Transverse colon (tissue), 4 donors: ENCODE data around the gene MYNN. TPM values are rescaled to one million over a fixed set of nuclear protein-coding genes. Genes with fewer than 3 reads are reported as not detected.

ENCODE experiments used
- DNase-seq: peaks from one replicate; pipeline ENCODE4 v3.0.0-alpha.2; 2019
- H3K27ac ChIP-seq, 4 donors: fragments of 200-600 bp; sonication (generic); 2 replicates each; pipeline ENCODE4 v1.5.1; 2016 to 2018; ENCODE audit warnings: inconsistent platforms in 4 of 4
- H3K27me3 ChIP-seq: fragments of 200-600 bp; sonication (generic); 2 replicates; pipeline ENCODE4 v1.5.1; 2017; ENCODE audit warnings: inconsistent platforms
- H3K36me3 ChIP-seq, 4 donors: fragments of 200-600 bp; sonication (generic); 2 replicates each; pipeline ENCODE4 v1.5.1; 2017 to 2019; ENCODE audit warnings: inconsistent platforms in 4 of 4
- H3K4me1 ChIP-seq, 4 donors: fragments of 200-600 bp; sonication (generic); 2 replicates each; pipeline ENCODE4 v1.5.1; 2017 to 2020; ENCODE audit warnings: inconsistent platforms in 4 of 4
- H3K4me3 ChIP-seq, 4 donors: fragments of 200-600 bp; sonication (generic); 1 replicate in 1 of 4; 2 replicates in 3 of 4; pipeline versions ENCODE4 v1.5.1 to v1.6.1; 2017 to 2019; ENCODE audit warnings: inconsistent platforms in 4 of 4
- H3K9me3 ChIP-seq, 2 donors: fragments of 200-600 bp; sonication (generic); 2 replicates each; pipeline ENCODE4 v1.5.1; 2017 to 2019; ENCODE audit warnings: inconsistent platforms in 2 of 2
- CTCF ChIP-seq, 5 experiments: fragments of 200-600 bp in 3 of 5; fragments of 450-650 bp in 2 of 5; sonication (generic) in 3 of 5; IDR thresholded peaks; 1 replicate in 2 of 5; 2 replicates in 3 of 5; pipeline ENCODE4 v1.5.1; 2016 to 2017; ENCODE audit warnings: antibody characterized with exemption in 5 of 5, inconsistent platforms in 3 of 5, mild to moderate bottlenecking in 2 of 5, moderate library complexity in 1 of 5
- EP300 ChIP-seq: sonication (generic); formaldehyde crosslinking; IDR thresholded peaks from one replicate; pipeline ENCODE4 v1.6.1; 2017; ENCODE audit warnings: antibody characterized with exemption, low read depth
- POLR2A ChIP-seq: fragments of 450-650 bp; IDR thresholded peaks from one replicate; pipeline ENCODE4 v1.6.1; 2016; ENCODE audit warnings: antibody characterized with exemption, mild to moderate bottlenecking, moderate library complexity
- POLR2AphosphoS5 ChIP-seq, 3 donors: sonication (generic); formaldehyde crosslinking; IDR thresholded peaks; one replicate each; pipeline ENCODE4 v1.6.1; 2016; ENCODE audit warnings: antibody characterized with exemption in 3 of 3
- WGBS, 2 donors: methylation state at CpG; one replicate each; pipeline ENCODE4 v1.1.5; 2018; ENCODE audit warnings: low coverage in 1 of 2; 5-methylcytosine and 5-hydroxymethylcytosine counted together
- in situ Hi-C, 4 donors: fragments of 200-750 bp; cut with MboI; loops; one replicate each; pipeline versions ENCODE4 v1.15.0 to v1.15.1; 2017; ENCODE audit warnings: low sequenced_read_pairs in 3 of 4, low pct_ligation_motif_present in 1 of 4, low pct_unique_long_range_greater_than_20kb in 1 of 4
- intact Hi-C: fragments of 100-400 bp; cut with DNase I; formaldehyde crosslinking; loops from one replicate; pipeline ENCODE4 v1.15.1; 2023; ENCODE audit warnings: low total_unique reads
- total RNA-seq, 4 donors: library from RNA; depleted of rRNA; stranded (reverse); fragments of >200 nt; gene quantifications; one replicate each; pipeline ENCODE4 v1.1.0, GENCODE V29; 2016

The MYNN gene
- total RNA-seq, 4 donors from 2014 or later: 7.0 to 27.3 (median 18.1) TPM

GRCh38 chr3:169822983-169823382 lies 49.8 kb downstream of the MYNN start:
- no peak for DNase-seq
- TF ChIP-seq POLR2AphosphoS5 (IDR thresholded peaks at IDR 0.05) (no peak), CTCF (IDR thresholded peaks at IDR 0.05) (no peak), POLR2A (no peak), EP300 (no peak)
- WGBS, 2 donors: 59 to 77% methylated on average over 5 to 6 of the region's 6 CpGs
- H3K9me3 ChIP-seq: no peaks in the 10 kb centered on the region
- H3K4me3 ChIP-seq: no peak overlapping the region
- H3K27ac ChIP-seq: peak overlapping the region in 1 of 4 donors; percentile 4
- H3K4me1 ChIP-seq: no peaks in the 10 kb centered on the region
- peaks cover 2% of the 10 kb centered on the region for H3K27me3 ChIP-seq
- in situ Hi-C loops (no loop called here), intact Hi-C loops (no loop called here)
- H3K36me3 ChIP-seq: no peaks in the 10 kb centered on the region

- in situ Hi-C loops: no loop called here
- peaks cover 2% of the 10 kb centered on the region for H3K27me3 ChIP-seq
- H3K36me3 ChIP-seq: no peaks in the 10 kb centered on the region
- no peak for DNase-seq
- H3K9me3 ChIP-seq: no peaks in the 10 kb centered on the region
- whole genome bisulfite sequencing, 2 donors: 86 to 94% methylated on average over 3 of the region's 3 CpGs
- TF ChIP-seq POLR2A: no peak
- no peak for TF ChIP-seq POLR2AphosphoS5 (IDR thresholded peaks at IDR 0.05)
- TF ChIP-seq CTCF (IDR thresholded peaks at IDR 0.05): no peak
- TF ChIP-seq EP300: no peak
- H3K27ac ChIP-seq: no peak overlapping the region
- no peak overlapping the region for H3K4me3 ChIP-seq
- intact Hi-C loops: no loop called here
- H3K4me1 ChIP-seq: no peaks in the 10 kb centered on the region
These were observed 52.1 kb downstream of the MYNN start for GRCh38 chr3:169825316-169825715.

GRCh38 chr3:169827712-169828111 lies 54.5 kb downstream of the MYNN start:
- Histone ChIP-seq H3K27me3 (no peaks in the 10 kb centered on the region), H3K4me1 (no peaks in the 10 kb centered on the region), H3K9me3 (no peaks in the 10 kb centered on the region), H3K27ac (no peak overlapping the region), H3K4me3 (no peak overlapping the region), H3K36me3 (no peaks in the 10 kb centered on the region)
- no peak for DNase-seq
- intact Hi-C loops: no loop called here
- TF ChIP-seq POLR2AphosphoS5 (IDR thresholded peaks at IDR 0.05) (no peak), EP300 (no peak), POLR2A (no peak), CTCF (IDR thresholded peaks at IDR 0.05) (no peak)
- in situ Hi-C loops: no loop called here
- 81 to 87% methylated on average over 4 of the region's 4 CpGs for WGBS, 2 donors

DNA sequence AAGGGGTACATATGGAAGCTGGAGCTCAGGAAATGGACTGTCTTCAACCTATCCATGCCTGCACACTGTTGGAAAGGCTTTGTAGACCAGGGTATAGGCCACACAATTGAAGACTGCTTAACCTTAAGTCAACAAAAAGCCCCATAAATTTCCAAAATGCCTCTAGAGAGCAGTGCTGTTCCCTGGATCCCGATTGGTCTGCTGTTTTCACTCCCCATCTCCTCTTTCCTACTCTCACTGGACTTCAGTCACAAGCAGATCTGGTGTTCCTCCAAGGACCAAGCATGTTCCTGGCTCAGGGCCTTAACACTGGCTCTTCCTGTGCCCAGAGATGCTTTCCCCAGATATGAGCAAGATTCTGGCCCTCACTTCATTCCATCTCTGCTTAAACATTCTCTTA lies 62.3 kb downstream of the MYNN start:
- in situ Hi-C loops (no loop called here), intact Hi-C loops (no loop called here)
- H3K4me1 ChIP-seq: no peaks in the 10 kb centered on the region
- H3K27ac ChIP-seq: no peak overlapping the region
- no peaks in the 10 kb centered on the region for H3K36me3 ChIP-seq
- TF ChIP-seq CTCF (IDR thresholded peaks at IDR 0.05): no peak
- no peak for TF ChIP-seq EP300
- no peak for TF ChIP-seq POLR2AphosphoS5 (IDR thresholded peaks at IDR 0.05)
- TF ChIP-seq POLR2A: no peak
- no peak for DNase-seq
- H3K4me3 ChIP-seq: no peak overlapping the region
- WGBS, 2 donors: 29% methylated on average over 1 of the region's 1 CpG; no CpG with 5 or more reads in 1 of the 2 donors
- no peaks in the 10 kb centered on the region for H3K9me3 ChIP-seq
- H3K27me3 ChIP-seq: no peaks in the 10 kb centered on the region
